Measurements from ENCODE around the gene MEDAG.

Gene MEDAG

DNA sequence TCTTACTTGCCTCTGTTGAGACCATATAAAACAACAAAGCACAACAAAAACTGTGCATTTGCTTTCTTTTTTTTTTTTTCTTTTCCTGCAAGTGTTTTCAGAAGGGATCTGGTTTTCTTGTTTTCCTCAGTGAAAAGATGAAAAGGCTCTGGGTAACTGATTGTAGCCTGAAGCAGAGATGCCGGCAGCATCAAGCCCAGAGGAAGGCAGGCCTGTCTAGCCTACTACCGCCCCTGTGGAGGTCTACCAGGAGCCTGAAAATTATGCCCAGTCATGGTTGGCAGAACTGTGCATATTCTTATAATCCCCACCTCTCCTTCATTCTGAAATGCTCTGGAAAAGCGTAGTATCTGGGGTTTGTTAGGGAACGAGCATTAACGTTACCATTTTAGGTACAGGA, 32.6 kb upstream of the MEDAG start:
- no peak for DNase-seq

DNA sequence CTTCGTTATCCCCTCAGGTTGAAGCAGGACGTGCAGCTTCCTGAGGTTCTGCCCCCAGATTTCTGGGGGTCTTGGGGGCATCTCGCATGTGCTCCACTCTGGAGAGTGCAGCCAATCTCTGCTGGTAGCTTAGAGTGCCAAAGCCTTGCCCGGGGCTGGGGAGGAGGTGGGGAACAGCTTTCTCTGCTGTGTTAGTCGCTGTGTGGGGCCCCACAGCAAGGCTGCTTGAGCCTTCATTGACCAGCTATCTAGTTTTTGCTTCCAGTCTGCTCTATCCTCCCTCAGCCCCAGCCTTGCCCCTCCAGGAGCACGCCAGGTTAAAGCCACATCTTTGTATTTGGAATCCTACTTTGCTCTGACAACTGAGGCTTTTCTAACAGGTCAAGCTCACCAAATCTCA, 32.0 kb upstream of the MEDAG start:
- DNase-seq = no peak

DNA sequence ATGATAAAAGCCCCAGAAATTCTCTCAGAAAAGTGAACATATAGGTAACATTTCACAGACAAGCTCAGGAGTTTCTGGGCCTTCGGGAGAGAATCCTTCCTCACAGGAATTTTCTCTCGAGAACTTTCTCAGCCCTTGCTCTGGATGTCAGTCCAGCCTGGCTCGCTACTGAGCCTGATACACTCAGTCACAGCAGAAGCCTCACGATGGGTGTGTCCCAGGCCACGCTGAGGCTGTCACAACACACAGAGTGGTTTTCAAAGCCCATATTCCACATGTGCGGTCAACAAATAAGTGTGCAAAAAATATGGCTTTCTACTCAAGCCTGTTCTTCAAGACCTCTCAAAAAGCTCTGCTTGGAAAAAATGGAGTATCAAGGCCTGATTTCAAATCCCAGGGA, 31.5 kb upstream of the MEDAG start:
- DNase-seq = no peak

DNA sequence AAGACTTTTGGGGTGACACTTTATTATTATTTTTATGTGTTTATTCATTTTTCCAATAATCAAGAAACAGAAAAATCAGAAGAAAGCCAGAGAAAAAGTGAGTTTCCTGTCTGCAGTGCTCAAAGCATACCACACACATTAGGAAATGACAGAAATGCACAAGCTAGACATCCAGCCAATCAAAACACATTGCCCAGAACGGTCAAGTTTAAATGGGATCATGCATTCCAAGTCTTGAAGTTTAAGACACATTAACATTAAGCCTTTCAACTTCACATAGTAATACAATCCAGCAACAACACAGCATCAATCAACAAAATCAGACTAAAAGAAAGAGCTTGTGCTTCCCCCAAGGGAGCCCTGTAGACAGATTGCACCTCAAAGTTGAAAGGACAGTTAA, 28.7 kb upstream of the MEDAG start:
- no peak for DNase-seq

DNA sequence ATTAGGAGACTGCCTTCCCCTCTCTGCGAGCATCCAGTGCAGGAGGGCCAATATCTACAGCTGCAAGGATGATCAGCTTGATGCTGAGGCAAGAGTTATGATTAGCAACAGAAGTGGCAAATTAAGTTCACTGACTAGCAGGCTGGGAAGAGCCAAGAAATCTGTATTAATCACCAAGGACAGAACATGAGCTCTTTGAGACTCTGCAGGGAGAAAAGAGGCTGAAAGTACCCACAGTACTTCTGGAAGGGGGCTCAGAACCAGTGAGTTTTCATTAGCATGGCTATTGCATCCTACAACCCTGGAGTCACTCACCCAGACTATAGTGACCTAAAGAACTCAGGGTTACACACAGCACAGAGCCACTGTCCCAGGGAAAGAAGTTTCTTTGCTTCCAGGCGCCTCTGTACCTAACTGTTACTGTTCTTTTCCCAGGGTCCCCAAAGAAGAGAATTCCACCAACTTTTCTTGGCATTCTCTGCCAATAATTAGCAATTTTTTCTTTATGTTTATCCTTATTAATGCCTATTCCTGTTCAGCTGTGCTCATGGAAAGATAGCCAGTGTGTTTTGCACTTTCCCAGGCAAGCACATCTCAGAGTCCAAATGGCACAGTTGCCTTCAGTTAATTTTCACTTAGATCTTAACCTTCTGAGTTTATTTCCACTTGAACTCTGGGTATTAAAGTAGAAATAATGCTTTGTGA, 25.8 kb upstream of the MEDAG start:
- DNase-seq = no peak

DNA sequence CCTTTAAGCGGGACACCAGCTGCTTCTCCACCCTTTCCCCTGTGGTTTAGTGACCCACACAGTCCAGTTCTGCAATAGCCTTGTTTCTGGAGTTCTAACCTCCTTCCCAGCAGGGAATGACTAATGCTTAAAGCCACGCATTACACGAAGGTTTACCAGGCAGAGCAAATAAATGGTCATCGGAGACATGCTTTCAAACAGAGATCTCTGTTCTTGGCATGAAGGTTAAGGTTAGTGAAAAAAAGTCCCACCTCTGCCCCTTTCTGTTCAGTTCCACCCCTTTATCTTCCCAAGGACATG, 25.3 kb upstream of the MEDAG start:
- no peak for DNase-seq

DNA sequence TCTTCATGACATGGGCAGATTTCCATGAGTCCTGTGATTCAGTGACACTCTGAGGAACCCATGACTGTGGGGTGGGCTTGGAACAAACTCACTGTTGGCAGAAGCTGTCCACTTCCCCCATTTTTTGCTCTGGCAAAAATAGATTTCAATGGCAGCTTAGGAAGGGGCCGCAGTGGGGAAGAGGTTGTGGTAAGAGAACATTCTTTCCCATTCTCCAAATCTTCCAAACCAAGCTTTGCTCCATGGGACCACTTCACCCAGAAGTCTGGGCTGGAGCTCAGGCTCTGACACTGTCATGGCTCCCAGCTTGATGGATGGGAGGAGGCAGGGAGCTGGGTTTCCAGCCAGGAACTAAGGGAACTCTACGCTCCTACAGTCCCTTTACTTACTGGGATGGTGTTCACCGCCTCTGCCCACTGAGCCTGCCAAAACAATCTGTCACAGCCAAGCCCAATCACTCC, 24.9 kb upstream of the MEDAG start:
- no peak for DNase-seq

DNA sequence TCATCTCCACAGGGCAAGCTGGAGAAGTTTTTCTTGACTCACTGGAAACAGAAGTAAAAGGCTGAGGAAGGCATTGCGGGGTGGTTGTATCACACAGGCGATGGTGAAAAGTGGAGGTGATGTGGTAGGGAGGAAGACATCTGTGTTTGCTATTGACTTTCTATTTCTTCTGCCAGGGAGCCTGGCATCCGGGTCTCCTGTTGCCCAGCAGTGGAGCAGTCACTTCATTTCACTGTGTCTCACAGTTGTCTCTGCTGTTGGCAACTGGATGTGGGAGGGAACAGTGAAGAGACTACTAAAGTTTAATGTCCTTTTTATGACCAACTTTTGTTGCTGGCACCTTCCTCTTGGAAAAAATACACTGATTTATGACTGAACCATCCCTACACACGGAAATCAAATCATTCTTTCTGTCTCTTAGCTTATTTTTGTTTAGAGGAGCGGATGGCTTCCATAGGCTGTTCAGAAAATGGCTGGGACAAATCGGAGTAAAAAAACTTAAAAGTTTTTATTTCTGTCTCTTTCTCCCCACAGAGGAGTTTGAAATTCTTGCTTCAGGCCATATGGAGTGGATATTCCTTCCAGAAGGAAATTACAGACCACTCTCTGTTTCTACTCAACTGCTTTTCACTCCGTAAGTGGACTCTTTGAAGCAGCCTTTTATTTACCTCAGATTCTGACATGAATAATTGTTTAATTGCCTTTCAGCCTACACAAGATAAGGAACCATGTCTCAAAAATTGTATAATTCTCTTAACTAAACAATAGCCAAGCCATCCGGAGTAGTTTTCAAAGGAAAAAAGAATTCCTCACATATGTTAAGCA, 23.8 kb upstream of the MEDAG start:
- no peak for DNase-seq

DNA sequence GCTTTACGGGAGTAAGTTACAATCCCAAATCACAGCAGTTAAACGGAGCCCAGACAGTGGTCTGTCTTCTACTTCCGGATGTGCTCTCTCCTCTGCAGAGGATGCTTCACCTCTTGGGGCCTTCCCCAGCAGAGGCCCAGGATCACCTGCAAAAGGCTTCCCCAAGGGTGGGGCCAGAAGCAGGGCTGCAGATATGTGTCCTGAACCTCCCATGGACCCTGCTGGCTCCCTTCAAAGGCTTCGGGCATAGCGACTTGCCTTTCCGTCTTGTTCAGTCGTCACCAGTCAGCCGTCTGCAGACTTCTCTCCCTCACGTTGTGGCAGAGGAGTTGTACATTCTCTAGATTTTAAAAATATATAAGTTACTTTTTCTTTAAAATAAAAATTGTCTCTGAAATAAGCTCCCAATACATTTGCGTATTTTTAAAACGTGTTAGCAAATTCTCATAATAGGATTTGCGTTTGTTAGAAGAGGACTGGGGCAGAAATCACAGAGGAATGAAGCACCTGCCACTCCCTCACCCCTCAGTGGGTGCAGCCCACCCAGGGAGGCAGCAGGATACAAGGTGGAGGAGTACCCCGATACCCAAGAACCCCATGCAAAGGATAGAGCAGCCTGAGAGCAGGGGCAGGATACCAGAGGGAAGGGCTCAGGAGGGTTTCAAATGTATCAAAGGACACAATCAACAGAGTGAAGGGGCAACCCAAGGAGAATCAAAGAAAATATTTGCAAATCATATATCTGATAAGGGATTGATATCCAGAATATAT, 22.9 kb upstream of the MEDAG start:
- no peak for DNase-seq

DNA sequence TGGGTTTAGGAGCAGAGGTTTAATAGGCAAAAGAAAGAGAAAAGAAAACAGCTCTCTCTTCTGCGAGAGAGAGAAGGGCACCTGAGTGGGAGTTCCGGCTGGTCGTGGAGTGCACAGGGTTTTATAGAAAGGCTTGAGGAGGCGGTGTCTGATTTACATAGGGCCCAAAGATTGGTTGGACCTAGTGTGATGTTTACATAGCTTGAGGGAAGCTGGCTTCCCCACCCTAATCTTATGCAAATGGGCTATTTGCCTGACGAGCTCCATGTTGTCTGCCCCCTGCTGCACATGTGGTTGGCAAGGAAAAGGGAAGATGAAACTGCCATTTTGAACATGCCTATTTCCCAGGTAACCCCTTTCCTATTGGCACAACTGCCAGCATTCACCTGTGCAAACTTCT, 21.5 kb upstream of the MEDAG start:
- no peak for DNase-seq

DNA sequence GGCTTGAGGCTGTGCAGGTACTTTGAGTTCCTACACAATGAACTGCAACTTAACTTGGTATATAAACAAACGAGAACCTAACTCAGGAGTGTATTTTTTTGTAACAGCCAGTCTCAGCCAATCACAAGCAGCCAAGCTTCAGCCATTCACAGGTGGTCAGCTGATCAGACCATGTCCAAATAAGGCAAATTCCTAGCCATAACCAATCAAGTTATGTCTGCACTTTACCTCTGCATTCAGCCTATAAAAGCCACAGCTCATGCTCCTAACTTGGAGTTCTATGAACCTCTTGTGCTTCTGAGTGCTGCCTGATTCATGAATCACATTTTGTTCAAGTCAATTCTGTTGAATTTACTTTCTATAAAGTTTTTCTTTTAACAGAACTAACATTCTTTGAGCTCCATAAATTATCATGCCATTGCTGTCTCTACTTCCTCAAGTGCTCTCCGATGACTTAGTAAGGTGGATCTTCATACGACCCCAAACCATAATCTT, 16.8 kb upstream of the MEDAG start:
- no peak for DNase-seq

DNA sequence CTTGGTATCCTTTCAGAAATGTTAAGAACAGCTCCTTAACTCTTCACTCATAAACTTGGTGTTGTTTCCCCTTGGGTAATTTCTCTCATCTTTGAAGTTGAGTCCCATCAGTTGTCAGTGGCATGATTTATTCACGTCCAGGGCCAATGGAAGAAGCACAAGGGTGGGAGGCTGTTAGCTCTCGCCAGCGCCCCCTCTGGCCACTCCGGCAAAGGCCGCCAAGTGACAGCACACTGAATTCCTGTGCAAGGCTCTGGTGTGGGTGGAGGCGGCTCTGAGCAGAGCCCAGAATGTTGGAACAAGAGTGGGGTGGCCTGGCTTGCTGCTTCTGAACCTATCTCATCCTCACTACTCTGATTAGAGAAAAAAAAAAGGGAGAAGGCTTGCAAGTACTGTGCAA, 13.1 kb upstream of the MEDAG start:
- no peak for DNase-seq

DNA sequence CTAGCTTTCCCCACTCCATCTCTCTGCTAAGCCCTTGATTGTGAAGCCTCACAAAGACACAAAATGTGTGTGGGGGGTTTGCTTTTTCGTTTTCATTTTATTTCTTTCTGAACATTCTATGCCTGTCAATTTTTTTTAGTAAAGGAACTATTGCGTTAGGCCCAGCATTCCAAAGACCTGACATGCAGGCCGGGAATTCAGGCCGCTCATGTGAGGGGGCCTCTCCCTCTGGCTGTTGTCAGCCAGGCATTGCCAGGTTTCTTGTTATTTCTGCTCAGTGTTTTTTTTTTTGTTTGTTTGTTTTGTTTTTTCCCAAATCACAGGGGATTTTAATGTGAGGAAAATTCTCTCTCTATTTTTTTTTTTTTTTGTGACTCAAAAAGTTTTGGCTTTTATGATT, 10.3 kb upstream of the MEDAG start:
- no peak for DNase-seq

DNA sequence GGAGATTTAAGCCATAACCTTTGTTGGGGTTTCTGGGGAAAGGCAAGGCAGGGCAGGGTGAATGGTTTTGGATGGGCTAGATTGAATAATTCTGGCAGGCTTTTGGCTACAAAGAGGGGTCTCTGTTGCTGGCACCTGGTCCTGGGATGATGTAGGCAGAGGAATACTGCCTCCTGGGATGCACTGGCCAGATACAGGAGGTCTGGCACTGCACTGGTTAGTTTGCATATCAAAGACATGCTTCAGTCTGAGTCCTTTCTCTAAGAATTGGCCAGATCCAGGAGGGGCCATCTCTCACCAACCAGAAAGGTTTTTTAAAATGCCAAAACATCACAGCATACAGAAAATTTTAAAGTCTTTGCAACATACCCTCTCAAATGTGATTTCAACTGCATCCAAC, 8.0 kb upstream of the MEDAG start:
- DNase-seq = no peak

DNA sequence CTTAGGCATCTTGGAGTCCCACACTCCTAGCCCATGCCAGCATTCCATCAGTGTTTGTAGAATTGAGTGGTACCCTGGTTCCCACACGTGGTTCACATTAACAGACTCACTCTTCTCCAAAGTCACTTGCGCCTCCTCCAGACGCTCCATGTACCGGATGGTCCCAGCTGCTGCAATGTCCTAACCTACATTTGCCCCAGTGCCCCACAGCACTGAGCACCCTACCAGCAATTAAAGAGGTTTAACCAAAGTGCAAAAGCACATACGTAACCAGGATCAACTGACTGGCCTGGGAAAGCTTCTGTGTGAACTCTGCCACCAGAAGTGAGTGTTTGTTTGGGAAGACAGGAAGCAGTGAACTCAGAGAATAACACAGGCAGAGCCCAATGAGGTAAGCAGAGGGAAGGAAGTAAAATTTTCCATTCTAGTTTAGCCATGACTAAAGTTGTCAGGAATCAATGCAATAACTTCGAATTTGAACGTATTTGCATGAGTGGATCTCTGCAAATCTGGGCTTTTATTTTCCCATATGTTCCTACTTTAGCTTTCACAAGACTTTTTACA, 7.3 kb upstream of the MEDAG start:
- no peak for DNase-seq

DNA sequence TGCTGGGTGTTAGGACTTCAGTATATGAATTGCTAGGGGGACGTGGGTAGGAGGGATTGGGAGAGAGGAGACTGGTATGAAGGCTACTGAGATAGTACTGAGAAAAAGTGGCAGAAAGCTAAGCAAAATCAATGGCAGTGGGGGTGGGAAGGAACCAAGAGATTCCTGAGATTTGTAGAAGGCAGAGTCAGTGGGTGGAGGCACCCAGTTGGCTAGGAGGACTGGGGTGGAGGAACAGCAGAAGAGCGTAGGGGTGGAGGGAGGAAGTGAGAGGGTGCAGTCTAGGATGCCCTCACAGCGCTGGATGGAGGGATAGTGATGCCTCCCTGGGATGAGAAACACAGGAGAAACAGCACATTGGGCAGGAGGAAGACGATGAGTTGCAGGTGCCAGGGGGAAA, 5.6 kb upstream of the MEDAG start:
- no peak for DNase-seq

DNA sequence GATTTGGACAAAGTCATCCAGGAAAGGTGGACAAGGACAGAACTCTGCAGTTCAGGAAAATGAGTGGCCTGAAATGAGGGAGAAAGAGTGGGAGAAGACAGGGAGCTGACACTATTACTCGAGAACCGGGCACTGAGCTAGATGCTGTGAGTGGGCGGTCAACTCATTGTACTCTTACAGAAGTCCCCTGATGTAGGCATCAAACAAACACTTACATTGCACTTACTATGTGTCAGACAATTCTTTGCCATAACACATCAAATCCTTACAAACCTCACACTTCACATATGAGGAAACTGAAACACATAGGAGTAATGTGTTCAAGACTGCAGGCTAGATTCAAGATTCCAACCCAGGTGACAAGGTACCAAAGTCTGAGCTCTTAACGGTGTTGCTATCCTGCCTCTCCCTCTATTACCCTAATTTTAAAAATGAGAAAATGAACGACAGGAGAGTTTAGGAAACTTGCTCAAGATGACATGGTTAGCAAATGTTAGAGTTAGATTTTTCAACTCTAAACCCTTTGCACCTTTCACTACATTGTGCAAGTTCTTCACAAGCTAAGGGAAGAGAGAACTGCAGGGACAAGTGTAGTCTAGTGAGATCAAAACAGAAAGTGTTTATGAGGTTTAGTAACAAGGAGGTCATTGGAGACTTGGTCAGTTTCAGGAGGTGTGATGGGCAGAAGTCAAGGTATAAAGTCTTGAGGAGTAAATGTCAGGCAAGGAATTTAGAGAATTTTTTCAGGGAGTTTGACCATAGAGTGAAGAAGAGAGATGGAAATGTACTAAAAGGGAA, 4.9 kb upstream of the MEDAG start:
- no peak for DNase-seq

DNA sequence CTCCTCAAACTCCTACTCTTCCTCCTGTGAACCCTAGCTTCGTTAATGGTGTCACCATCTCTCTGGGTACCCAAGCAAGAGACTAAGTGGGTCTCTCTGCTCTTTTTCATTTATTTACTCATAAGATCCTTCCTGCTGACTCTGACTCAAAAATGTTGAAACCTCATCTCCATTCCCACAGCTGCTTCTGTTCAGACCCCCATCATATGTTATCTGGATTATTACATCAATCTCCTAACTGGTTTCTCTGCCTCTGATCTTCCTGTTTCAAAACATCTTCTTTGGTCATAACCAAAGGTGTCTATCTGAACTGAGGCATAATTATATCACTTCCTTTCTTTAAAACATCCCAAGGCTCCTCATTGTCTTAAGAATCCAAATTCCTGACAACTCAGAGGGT, 2.0 kb upstream of the MEDAG start:
- DNase-seq = no peak

DNA sequence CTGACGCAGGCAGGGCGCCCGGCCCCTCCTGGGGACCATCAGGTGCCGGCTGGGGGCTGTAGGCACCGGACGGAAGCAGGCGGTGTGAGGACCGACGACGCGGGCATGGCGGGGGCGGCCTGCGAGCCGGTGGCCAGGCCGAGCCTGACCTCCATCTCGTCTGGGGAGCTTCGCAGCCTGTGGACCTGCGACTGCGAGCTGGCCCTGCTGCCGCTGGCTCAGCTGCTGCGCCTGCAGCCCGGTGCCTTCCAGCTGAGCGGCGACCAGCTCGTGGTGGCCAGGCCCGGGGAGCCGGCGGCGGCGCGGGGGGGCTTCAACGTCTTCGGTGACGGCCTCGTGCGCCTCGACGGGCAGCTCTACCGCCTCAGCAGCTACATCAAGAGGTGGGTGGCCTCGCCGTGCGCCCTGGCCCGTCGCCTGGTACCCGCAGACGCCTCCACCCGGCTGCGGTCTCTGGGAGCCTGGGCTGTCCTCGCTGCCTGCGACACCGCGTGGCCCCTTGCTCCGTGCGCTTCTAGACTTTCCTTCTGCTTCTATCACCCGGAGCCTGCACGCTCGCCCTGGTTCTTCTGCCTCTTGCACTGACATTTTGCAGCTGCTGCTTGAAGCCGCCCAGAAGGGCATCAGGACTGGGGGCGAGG, 460 bp downstream of the MEDAG start:
- no peak for DNase-seq

DNA sequence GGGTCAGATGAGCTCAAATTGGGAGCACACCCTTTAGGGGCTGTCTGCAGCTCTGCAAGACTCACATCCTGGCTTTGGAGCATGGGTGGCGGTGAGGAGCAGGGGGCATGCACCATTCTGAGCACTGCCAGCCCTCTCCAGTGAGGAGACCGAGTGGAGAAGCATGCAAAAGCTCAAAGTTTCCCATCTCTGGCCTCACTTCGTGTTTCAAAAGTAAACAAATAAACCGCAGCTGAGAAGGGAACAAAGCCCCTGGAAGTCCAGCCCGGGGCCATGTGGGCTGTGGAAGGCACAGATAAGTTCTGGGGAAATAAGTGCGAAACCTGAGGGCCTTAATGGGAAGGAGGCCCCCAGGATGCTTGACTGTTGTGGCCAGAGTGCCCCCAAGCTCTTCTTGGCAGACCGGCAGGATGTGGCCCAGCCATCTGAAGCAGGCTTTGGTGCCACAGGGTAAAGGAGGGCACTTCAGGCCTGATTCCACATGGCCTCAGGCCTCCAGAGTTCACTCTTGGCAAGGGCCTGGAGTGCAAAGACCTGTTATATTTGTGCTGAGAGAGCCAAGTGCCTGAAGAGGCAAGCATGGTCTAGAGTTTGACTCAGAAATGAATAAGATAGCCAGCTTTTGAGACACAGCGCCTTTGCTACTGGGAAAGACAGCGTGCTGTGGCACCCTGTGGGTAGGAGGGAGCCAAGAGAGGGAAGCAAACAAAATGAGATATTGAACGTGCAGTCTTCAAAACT, 1.2 kb downstream of the MEDAG start:
- DNase-seq = no peak

DNA sequence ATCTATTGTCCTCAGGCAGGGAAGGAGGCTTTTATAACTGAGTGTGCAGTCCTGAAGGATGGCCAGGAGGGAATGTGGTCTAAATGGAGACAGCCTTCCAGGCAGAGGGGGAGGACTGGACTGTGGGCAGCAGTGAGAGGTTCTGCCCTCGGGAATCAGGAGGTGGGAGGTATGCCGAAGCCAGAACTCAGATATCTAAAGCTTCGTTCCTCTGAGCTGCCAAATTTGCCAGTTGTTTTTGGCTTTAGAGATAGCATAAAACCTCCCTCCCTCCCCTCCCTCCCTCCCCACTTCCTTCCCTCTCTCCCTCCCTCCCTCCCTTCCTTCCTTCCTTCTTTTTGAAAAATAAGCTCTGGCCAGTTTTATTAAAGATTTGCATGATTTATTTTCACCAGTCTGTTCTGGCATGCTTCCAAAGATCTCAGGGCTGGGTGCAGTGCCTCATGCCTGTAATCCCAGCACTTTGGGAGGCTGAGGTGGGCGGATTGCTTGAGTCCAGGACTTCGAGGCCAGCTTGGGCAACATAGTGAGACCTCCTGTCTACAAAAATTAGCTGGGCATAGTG, 2.4 kb downstream of the MEDAG start:
- DNase-seq = no peak
